HG02943 (cell line): ENCODE data around the gene LRPAP1.
"Not testable (repeated sequence)": the region's sequence is repeated elsewhere in the genome, so short reads cannot be mapped to it uniquely, and the experiment has no call there.

Experiments
- ATAC-seq: cut with Tn5 transposase; IDR thresholded peaks from one replicate; pipeline ENCODE4 v1.9.1; 2021; ENCODE audit warnings: mild to moderate bottlenecking, low read depth, moderate library complexity; ENCODE audit not compliant: unreplicated experiment

LRPAP1 gene

DNA sequence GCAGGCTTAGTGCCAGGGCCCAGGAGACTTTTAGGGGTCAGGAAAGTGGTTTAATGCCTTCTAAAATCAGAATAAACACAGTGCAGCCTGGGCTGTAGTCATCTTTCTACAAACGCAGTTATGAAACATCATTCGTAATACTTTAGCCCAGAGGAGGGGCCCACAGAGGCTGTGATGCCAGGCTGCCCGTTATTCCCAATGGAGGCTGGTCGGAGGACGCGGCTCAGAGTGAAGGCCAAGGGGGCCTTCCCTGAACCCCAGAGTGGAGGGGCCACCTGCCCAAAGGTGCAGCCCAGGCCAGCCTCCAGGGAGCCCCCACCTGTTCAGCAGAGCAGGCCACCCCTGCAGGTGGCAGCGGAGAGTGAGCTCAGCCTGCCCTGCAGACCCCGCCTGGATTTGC, 29.9 kb upstream of the LRPAP1 start:
- ATAC-seq, result not testable (repeated sequence)

DNA sequence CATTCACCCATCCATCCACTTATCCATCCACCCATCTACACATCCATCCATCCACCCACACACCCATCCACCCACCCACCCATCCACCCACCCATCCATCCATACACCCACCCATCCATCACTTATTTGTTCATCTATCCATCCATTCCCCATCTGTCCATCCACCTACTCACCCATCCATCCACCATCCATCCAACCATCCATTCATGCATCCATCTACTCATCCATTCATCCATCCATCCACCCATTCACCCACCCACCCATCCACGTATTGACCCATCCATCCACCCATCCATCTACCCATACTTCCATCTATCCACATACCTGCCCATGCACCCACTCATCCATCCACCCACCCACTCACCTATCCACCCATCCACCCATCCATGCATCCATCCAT, 28.2 kb upstream of the LRPAP1 start:
- not testable (repeated sequence) for ATAC-seq

DNA sequence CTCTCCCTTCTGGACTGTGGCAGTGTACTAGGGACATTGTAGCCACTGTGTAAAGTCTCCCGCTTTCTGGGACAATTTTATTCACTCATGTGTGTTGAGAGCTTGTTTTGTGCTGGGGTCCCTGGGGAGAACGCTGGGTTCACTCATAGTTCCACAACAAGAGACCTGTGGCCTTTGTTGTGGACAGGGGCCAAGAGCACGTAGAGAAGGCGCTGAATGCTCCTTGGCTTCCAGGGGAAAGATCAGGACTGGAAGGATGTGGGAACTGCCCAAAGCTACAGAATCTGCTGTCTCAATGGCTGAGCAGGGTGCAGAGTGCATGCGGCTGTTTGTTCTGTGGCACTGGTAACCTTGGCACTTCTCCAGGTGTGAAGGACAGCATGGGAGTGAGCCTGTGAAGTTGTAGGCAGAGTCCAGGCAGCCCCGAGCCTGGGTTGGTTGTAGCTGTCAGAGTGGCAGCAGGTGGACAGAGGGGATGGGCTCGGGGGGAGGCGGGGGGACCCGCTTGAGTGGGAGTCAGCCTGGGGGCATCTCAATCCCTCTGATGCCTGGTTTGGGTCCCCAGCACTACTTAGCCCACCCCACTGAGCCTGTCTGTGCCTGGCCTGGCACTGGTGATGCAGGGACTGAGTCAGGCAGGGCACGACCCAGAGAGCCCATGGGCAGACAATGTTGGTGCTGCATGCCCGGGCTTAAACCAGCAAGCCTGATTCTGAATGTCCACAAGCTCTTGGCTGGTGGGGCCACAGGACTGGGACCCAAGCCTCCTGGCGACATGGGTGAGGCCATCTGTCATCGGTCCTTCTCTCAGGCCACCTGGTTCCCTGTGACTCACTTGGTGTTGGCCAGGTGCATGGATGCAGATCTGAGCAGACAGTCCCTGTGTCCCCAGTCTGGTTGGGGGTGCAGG, 27.4 kb upstream of the LRPAP1 start:
- not testable (repeated sequence) for ATAC-seq

DNA sequence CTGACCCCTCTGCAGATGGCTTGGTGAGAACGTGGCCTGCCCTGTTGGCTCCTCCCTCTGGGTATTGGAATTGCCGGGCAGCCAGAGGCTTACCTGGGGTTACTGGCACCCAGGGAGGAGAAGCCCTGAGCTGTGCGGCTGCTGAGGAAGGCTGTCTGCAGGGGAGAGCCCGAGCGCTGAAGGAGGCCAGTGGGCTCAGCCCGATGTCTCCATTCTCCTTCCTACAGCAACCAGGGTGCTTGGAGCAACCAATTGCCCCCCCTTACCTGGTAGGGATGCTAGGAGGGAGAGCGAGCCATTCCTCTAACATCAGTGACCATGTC, 26.3 kb upstream of the LRPAP1 start:
- not testable (repeated sequence) for ATAC-seq

DNA sequence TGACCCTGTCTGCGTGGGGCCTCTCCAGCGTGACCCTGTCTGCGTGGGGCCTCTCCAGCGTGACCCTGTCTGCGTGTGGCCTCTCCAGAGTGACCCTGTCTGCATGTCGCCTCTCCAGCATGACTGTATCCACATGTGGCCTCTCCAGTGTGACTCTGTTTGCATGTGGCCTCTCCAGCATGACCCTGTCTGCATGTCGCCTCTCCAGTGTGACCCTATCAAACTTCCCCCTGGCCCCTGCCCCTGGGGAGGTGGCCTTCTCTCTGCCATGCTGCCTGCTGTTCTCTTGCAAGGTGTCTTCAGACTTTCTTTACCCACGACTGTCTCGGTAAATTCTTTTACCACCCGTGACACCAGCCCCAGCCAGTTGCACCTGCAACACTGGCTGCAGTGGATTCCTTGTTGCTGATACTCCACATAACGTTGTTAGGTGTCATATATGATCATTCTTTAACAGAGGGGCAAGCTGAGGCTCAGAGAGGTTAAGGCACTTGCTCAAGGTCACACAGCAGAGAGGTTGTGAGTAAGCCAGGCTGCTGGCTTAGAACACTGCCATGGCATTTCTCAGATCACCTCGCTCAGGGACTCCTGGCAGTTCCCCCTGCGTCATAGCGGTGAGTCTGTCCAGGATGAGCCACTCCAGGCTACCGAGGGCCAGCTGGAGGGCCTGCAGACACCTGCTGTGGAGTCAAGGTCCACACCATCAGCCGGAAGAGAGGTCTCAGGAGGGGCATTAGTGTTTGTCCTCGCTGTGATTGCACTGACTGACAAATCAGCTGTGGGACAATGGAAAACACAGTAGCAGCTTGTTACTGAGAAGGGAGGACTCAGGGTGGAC, 25.7 kb upstream of the LRPAP1 start:
- ATAC-seq, result not testable (repeated sequence)

DNA sequence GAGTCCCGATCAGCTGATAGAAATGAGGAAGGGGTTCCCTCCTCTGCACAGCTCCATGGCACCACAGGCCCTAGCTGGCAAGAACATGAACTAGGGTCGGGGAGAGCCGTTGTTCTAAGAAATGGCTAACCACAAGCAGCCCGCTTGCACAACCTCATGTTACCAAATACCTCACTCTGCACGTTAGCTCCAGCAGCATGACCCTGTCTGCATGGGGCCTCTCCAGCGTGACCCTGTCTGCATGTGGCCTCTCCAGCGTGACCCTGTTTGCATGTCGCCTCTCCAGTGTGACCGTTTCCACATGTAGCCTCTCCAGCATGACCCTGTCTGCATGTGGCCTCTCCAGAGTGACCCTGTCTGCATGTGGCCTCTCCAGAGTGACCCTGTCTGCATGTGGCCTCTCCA, 24.9 kb upstream of the LRPAP1 start:
- not testable (repeated sequence) for ATAC-seq

DNA sequence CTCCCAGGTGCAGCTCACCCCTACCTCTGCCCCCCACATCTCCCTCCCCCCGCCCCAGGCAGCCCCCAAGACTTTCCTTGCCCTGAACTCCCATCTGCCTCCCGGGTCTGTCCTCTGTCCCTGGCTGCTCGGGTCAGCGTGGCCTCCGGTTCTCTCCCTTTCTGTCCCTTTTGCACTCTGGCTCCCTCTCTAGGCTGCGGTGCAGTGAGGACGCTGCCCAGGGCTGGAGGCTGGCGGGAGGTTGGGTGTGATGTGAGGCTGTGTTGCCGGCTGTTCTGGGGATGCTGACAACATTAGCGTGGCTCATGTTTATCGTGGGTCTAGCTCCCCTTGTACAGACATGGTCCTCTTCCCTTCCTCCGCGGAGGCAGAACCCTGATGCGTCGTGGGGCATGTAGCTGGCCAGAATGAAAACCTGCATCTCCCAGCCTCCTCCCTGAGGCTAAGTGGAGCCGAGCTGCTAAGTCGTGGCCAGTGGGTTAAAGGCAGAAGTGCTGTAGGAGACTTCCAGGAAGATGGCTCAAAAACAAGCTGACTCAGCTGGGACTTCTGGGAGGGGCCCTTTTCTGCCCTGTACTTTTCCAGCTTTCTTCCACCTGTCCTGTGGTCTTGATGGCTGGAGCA, 24.1 kb upstream of the LRPAP1 start:
- ATAC-seq, result not testable (repeated sequence)

DNA sequence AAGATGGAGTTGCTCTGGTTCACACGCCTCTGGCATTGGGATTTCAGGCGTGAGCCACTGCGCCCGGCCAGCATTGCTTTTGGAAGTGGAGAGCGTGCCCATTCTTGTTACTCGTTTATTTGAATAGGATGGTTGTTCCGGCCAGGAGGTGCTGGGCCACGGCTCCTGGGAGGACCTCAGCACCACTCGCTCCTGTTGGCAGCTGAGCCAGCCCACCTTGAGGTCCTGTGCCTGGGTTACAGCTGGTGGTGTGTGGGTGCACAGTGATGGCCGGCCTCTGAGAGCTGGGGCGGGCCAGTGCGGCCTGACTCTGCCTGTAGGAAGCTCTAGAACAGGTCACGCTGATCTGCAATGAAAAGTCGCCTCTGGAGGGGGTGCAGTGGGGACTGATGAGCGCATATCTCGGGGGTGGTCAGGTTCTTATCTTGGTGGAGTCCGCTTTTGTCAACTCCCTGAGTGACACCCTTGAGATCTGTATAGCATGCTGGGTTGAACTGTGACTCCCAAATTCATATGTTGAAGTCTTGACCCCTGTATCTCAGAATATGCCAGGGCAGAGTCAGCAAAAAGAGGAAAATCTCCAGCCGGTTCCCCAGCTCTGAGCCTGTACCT, 23.3 kb upstream of the LRPAP1 start:
- not testable (repeated sequence) for ATAC-seq

DNA sequence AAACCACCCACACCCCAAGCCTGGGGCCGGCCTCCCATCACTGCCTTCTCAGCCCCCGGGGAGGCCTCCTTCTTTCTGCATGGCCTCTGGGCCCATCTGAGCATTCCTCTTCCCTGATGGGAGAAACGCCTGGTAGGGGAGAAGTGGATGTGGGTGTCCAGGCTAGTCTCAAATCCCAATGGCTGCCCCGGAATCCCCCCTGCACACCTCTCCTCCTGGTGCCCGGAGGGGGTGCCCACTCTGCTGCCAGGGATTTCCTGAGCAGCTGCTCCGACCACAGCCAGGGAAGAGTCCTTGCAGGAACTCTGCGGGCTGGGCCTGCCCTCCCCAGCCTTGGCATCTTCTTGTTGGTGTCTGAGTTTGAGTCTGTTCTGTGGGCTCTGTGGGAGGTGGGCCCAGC, 19.1 kb upstream of the LRPAP1 start:
- not testable (repeated sequence) for ATAC-seq

DNA sequence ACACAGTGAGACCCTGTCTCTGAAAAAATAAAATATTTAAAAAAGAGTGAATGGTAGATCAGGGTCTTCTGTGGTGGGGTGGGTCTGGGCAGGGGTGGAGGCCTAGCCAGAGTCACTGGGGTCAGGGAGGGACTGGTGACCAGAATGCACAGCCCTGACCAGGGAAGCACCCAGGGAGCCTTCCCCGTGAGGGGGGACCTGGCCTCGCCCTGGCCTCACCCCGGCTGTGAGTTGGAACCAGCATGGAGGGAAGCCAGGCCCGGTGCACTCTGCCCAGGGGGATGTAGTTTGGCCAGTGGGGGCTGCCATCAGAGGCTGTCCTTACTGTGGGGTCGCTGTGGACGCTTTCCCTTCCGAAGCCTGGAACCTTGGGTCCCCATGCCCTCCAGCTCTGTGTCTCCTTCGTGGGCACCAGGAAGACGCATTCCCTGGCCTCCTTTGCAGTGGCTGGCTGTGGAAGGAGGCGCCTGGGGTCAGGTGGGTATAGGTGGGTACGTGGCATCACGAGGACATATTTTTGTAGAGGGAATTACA, 18.6 kb upstream of the LRPAP1 start:
- ATAC-seq, result not testable (repeated sequence)

DNA sequence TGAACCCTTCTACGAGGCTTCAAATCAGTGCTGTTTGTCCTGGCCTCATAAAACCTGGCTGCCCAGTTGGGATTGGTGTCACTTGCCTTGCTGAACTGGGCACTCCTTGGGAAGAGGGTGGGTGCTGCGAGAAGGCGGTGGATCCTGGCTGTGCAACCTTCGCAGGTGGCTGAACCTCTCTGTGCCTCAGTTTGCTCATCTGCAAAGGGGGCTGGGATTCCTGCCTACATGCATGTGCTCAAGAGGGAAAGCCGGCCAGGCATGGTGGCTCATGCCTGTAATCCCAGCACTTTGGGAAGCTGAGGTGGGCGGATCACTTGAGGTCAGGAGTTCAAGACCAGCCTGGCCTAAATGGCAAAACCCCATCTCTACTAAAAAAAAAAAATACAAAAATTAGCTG, 17.8 kb upstream of the LRPAP1 start:
- ATAC-seq, result not testable (repeated sequence)

DNA sequence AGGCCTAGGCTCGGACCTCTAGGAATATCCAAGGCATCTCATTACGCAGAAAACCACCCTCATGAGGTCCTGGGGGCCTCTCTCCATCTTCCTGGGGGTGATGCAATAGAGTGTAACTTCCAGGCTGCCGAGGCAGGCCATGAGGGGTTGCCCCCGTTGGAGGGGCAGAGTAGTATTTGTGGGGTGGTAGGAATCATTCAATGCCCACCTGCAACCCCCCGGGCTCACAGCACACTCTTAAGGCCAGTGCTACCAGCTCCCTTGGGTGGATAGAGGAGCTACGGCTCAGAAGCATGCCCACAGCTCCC, 17.4 kb upstream of the LRPAP1 start:
- not testable (repeated sequence) for ATAC-seq

DNA sequence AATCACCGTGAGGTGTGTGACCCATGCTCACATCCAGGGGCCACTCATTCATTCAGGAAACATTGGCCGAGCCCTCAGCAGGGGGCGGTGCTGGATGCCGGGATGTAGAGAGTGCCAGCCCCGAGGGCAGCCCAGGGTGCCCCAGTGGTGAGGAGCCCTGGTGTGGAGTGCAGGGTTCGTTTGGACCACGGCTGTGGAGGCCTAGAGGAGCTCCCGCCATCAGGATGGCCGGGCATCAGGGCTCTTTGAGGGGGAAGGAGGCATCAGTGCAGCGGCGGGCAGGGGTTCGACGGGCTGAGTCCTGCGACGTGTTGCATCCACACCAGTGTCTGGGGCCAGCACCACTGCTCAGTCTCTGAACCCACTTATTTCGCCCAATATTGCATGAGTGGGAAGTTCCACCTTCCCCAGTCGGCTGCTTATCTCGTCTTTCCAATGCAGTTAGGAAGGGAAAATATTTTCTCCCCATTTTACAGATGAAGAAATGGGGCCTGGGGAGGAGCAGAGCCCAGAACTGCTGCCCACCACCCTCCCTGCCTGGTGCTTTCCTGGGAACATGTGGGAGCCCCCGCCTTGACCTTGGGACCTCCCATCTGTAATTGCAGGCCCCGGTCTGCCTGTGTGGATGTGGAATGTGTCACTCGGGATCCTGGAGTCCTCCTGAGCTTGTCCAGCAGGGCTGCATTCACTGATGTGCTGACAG, 16.9 kb upstream of the LRPAP1 start:
- not testable (repeated sequence) for ATAC-seq

DNA sequence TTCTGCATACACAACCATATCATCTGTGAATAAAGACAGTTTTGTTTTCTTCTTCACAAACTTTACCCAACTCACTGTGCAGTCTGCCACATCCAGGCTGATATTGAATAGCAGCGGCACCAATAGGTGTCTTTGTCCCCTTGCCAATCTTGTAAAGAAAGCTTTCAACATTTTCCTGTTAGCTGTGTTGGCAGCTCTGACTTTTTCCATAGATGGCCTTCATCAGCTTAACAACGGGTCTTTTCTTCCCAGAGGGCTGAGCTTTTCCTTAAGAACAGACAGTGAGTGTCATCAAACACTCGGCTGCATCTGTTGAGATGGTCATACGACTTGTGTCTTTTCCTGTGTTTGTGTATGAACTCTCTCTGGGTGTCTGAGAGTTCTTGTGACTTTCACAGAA, 14.5 kb upstream of the LRPAP1 start:
- not testable (repeated sequence) for ATAC-seq

DNA sequence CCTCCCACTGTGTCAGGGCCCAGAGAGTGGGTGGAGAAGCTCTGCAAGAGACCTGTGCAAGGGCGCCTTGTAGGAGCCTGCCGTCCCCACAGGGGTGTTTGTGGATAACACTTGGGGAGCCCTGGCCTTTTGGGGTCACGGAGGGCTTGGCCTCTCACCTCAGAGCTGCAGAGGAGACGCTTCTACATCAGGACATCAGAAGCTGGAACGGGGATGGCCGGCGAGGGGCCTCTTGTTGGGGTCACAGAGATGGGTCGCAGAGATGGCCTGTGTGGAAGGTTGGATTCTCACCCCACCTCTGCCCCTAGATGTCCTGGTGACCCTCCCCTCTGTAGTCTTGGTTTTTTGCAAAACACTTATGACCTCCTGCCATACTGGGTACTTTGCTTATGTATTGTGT, 13.1 kb upstream of the LRPAP1 start:
- ATAC-seq, result not testable (repeated sequence)

DNA sequence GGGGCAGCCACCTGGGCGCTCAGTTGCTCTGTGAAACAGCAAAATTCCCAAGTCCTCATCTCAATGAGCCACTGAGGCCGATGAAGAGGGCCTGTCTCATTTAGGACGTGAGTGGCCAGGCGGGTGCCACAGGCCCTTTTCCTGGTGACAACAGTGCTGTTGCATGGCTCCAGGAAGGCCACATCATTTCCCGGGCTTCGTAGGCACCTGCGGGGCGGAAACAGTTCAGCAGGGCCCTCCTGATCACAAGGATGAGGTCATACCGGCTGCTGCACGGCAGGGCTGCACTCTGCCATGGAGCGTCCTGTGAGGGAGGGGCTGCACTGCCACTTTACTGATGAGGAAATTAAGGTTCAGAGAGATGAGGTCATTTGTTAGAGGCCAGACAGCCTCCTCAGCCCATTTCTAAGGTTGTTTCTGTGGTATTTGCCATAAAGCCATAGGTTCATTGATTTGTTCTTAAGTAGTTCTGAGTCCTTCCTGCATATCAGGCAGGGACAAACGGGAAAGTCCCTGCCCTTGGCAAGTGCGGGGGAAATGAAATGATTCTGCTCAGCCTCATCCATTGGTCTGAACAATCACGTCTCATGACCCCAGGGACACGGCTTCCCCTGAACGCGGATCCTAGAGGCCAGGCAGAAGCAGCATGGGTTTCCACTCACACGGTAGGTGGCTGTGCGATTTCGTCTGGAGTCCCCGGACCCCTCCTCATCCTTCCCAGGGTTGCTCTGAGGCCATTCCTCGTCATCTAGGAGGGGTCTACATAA, 12.2 kb upstream of the LRPAP1 start:
- ATAC-seq, result not testable (repeated sequence)

DNA sequence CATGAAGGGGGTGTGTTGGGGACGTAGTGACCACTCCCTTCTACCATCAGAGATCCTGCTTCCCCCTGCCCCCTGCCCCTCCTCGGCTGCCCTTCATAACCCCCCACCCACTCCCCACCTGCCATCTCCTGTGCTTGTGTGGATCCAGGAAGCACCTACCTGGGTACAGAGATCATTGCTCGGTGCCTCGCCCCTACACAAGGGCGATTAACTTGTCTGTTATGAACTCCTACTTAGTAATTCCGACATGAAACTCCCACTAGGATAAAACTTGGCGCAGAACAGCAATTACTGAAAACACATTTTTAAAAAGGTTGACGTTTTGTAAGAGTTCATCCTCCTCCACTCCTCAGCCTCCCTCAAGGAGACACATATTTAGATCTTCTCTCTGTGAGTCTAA, 11.2 kb upstream of the LRPAP1 start:
- ATAC-seq, result not testable (repeated sequence)

DNA sequence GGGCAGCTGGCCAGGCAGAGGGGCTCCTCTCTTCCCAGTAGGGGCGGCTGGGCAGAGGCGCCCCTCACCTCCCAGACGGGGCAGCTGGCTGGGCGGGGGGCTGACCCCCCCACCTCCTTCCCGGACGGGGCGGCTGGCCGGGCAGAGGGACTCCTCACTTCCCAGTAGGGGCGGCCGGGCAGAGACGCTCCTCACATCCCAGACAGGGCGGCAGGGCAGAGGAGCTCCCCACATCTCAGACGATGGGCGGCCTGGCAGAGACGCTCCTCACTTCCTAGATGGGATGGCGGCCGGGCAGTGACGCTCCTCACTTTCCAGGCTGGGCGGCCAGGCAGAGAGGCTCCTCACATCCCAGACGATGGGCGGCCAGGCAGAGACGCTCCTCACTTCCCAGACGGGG, 6.7 kb upstream of the LRPAP1 start:
- not testable (repeated sequence) for ATAC-seq

DNA sequence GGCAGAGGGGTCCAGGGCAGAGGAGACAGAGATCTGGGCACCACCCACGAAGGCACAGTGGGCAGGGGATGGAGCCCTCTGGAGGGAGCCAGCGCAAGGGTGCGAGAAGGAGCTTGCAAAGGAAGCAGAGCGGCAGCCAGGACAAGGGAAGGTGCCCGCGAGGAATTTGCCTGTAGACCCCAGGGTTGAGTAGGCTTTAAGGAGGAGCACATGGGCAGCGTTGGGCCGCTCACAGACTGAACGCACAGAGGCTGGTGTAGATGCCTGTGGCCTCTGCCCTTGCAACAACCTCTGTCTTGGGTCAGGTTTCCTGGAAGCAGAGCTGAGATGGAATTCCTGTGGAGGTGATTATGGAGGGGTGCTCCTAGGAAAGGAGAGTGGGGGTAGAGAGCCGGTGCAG, 3.6 kb upstream of the LRPAP1 start:
- ATAC-seq, result not testable (repeated sequence)
